ENCODE results near the gene VN1R5. TPM values are rescaled to one million over a fixed set of nuclear protein-coding genes. Genes with fewer than 3 reads are reported as not detected.
A peak's percentile ranks its signal among the peaks of the same experiment; 100 is the strongest.

Gene VN1R5
- total and polyA plus RNA-seq, 9 of the 15 experiments (the other 6 are each of a cell fraction or from before 2014, with no cell fraction given), result not detected

- Histone ChIP-seq H3K9ac (ENCODE audit: insufficient read depth in 1 of 2, low read depth in 2 of 2, low read length in 2 of 2) (peak overlapping the region in 1 of 2 experiments; percentile 31; a peak in 1 of 4 replicates), H3K4me2 (ENCODE audit: insufficient read depth, low read length) (peak overlapping the region; percentile 46; the same call in 1 of the 2 replicates), H3K4me1 (replicated peaks in 1 of 2; ENCODE audit: control insufficient read depth in 2 of 2, insufficient read depth in 2 of 2, low read length in 2 of 2) (peaks cover 3 to 9% of the 10 kb centered on the region in 2 experiments; a peak in 2 of 5 replicates), H3K4me3 (no peak overlapping the region), H4K20me1 (replicated peaks; ENCODE audit: control insufficient read depth, insufficient read depth, low read length) (no peaks in the 10 kb centered on the region), H3K27me3 (ENCODE audit: control insufficient read depth in 2 of 2, insufficient read depth in 2 of 2, low read length in 2 of 2) (no peaks in the 10 kb centered on the region), H3K79me2 (ENCODE audit: control insufficient read depth, insufficient read depth, low read length) (no peaks in the 10 kb centered on the region), H3K36me3 (ENCODE audit: control insufficient read depth, insufficient read depth, low read length) (no peaks in the 10 kb centered on the region), H3K27ac (ENCODE audit: extremely low read depth, low read depth, low read length) (no peak overlapping the region), H3K9me1 (ENCODE audit: control insufficient read depth, insufficient read depth, low read length) (no peaks in the 10 kb centered on the region), H3K9me3 (replicated peaks; ENCODE audit: control insufficient read depth, insufficient read depth, low read depth, low read length) (peaks cover 3% of the 10 kb centered on the region), H2AFZ (ENCODE audit: low read depth, low read length) (no peak overlapping the region; the same call in 1 of the 2 replicates)
- in situ Hi-C loops (cut with MboI), result no loop called here
- POLR2A ChIA-PET, result interaction anchor here (0.6 kb wide), 1 partner anchor 574 kb away, joined by 3 read pairs; no protein-coding TSS in a partner anchor
- ATAC-seq (peak; percentile 74), FAIRE-seq (peak; percentile 42), DNase-seq (ENCODE audit: extremely low read depth in 1 of 4, low spot score in 3 of 4) (peak in 1 of 4 experiments; percentile 38)
- intact Hi-C loops (cut with micrococcal nuclease), result no loop called here
- TF ChIP-seq MBD1 (CRISPR knock-in tag; IDR thresholded peaks at IDR 0.05) (no peak), BCLAF1 (IDR thresholded peaks at IDR 0.05; ENCODE audit: borderline replicate concordance in 1 of 2, control insufficient read depth in 1 of 2, low read depth in 2 of 2, low read length in 1 of 2) (no peak), NFIX (CRISPR knock-in tag; IDR thresholded peaks at IDR 0.05; ENCODE audit: low read depth) (no peak), ZKSCAN1 (IDR thresholded peaks at IDR 0.05; ENCODE audit: low read depth, low read length) (no peak), ZNF263 (CRISPR knock-in tag; IDR thresholded peaks at IDR 0.05; ENCODE audit: borderline replicate concordance) (no peak), NFIC (IDR thresholded peaks at IDR 0.05) (peak; percentile 57)
- CTCF ChIA-PET (ENCODE audit: low intra/inter-chr PET ratio), result interaction anchor here (0.7 kb wide), 1 partner anchor 698 kb away, joined by 3 read pairs; no protein-coding TSS in a partner anchor
- WGBS (ENCODE audit: insufficient coverage, low coverage, missing lambda C conversion rate), result 2% methylated on average over 5 of the region's 5 CpGs
- BruUV-seq (replicated peaks), result no TSS peak
These were observed 25.2 kb downstream of the VN1R5 start for GRCh38 chr1:247281001-247281574.

Measured in K562 (cell line).